HG03135 (cell line): ENCODE results near the gene NMRK2.
"Not testable (repeated sequence)": the region's sequence is repeated elsewhere in the genome, so short reads cannot be mapped to it uniquely, and the experiment has no call there.

Source experiments
- ATAC-seq: cut with Tn5 transposase; IDR thresholded peaks from one replicate; pipeline ENCODE4 v1.9.1; 2021; ENCODE audit warnings: mild to moderate bottlenecking, moderate library complexity; ENCODE audit not compliant: unreplicated experiment

Gene NMRK2

GRCh38 chr19:3932931-3933810 lies at the start of gene NMRK2:
TSS of gene NMRK2 (plus strand) at chr19:3933069. CDS start at chr19:3933672, 603 bp downstream.
- no peak for ATAC-seq

- ATAC-seq, result no peak
These were observed 42.3 kb upstream of the NMRK2 start for GRCh38 chr19:3890591-3890990.

- no peak for ATAC-seq
These were observed 39.2 kb upstream of the NMRK2 start for GRCh38 chr19:3893509-3894179.

GRCh38 chr19:3894959-3895358 lies 37.9 kb upstream of the NMRK2 start:
- not testable (repeated sequence) for ATAC-seq

- ATAC-seq, result no peak
These were observed 37.1 kb upstream of the NMRK2 start for GRCh38 chr19:3895788-3896187.

- no peak for ATAC-seq
These were observed 34.9 kb upstream of the NMRK2 start for GRCh38 chr19:3897936-3898335.

GRCh38 chr19:3898426-3898825 lies 34.4 kb upstream of the NMRK2 start:
- ATAC-seq, result no peak

GRCh38 chr19:3899531-3900294 lies 33.2 kb upstream of the NMRK2 start:
- no peak for ATAC-seq

- no peak for ATAC-seq
These were observed 30.4 kb upstream of the NMRK2 start for GRCh38 chr19:3902317-3902973.

- ATAC-seq, result no peak
These were observed 28.6 kb upstream of the NMRK2 start for GRCh38 chr19:3904233-3904632.

GRCh38 chr19:3907626-3908265 lies 25.1 kb upstream of the NMRK2 start:
- ATAC-seq, result no peak

- ATAC-seq, result no peak
These were observed 24.4 kb upstream of the NMRK2 start for GRCh38 chr19:3908266-3909054.

- no peak for ATAC-seq
These were observed 22.8 kb upstream of the NMRK2 start for GRCh38 chr19:3910105-3910504.

- no peak for ATAC-seq
These were observed 18.7 kb upstream of the NMRK2 start for GRCh38 chr19:3914199-3914598.

GRCh38 chr19:3916033-3916432 lies 16.8 kb upstream of the NMRK2 start:
- no peak for ATAC-seq

GRCh38 chr19:3919793-3920192 lies 13.1 kb upstream of the NMRK2 start:
- no peak for ATAC-seq

GRCh38 chr19:3923096-3923758 lies 9.6 kb upstream of the NMRK2 start:
- no peak for ATAC-seq

- no peak for ATAC-seq
These were observed 9.0 kb upstream of the NMRK2 start for GRCh38 chr19:3923912-3924311.

- ATAC-seq, result no peak
These were observed 1.8 kb upstream of the NMRK2 start for GRCh38 chr19:3931041-3931440.
